ENCODE results near the gene PDZD4. TPM values are rescaled to one million over a fixed set of nuclear protein-coding genes. Genes with fewer than 3 reads are reported as not detected.

The PDZD4 gene
- total RNA-seq, 4 donors from 2014 or later = 20.0 to 48.4 (median 36.9) TPM

- no peak for TF ChIP-seq POLR2AphosphoS5 (IDR thresholded peaks at IDR 0.05)
- TF ChIP-seq, protein P1, sequence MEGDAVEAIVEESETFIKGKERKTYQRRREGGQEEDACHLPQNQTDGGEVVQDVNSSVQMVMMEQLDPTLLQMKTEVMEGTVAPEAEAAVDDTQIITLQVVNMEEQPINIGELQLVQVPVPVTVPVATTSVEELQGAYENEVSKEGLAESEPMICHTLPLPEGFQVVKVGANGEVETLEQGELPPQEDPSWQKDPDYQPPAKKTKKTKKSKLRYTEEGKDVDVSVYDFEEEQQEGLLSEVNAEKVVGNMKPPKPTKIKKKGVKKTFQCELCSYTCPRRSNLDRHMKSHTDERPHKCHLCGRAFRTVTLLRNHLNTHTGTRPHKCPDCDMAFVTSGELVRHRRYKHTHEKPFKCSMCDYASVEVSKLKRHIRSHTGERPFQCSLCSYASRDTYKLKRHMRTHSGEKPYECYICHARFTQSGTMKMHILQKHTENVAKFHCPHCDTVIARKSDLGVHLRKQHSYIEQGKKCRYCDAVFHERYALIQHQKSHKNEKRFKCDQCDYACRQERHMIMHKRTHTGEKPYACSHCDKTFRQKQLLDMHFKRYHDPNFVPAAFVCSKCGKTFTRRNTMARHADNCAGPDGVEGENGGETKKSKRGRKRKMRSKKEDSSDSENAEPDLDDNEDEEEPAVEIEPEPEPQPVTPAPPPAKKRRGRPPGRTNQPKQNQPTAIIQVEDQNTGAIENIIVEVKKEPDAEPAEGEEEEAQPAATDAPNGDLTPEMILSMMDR (IDR thresholded peaks at IDR 0.05) = no peak
- no peak for TF ChIP-seq POLR2A (IDR thresholded peaks at IDR 0.05; ENCODE audit: low read depth)
- no peak for TF ChIP-seq EP300 (IDR thresholded peaks at IDR 0.05)
- peaks cover 0 to 14% (median 0%) of the 10 kb centered on the region in 4 donors for H3K27me3 ChIP-seq
- H3K36me3 ChIP-seq = peaks cover 0 to 8% (median 0%) of the 10 kb centered on the region in 4 donors
- H3K27ac ChIP-seq (replicated peaks in 1 of 4) = no peak overlapping the region
- intact Hi-C loops (cut with DNase I) = no loop called here
- WGBS = 83% methylated on average over 18 of the region's 22 CpGs
- no peak for DNase-seq (ENCODE audit: extremely low spot score)
- H3K4me3 ChIP-seq = no peak overlapping the region
- H3K4me1 ChIP-seq = no peaks in the 10 kb centered on the region
- H3K9me3 ChIP-seq = no peaks in the 10 kb centered on the region
Observed at GRCh38 chrX:153866302-153867019, 36.1 kb upstream of the PDZD4 start.

- Histone ChIP-seq H3K9me3 (no peaks in the 10 kb centered on the region), H3K27ac (replicated peaks in 1 of 4) (no peak overlapping the region), H3K27me3 (peaks cover 0 to 6% (median 0%) of the 10 kb centered on the region in 4 donors), H3K36me3 (peaks cover 0 to 8% (median 0%) of the 10 kb centered on the region in 4 donors), H3K4me1 (no peaks in the 10 kb centered on the region), H3K4me3 (no peak overlapping the region)
- intact Hi-C loops (cut with DNase I) = no loop called here
- TF ChIP-seq EP300 (IDR thresholded peaks at IDR 0.05) (no peak), POLR2A (IDR thresholded peaks at IDR 0.05; ENCODE audit: low read depth) (no peak), POLR2AphosphoS5 (IDR thresholded peaks at IDR 0.05) (no peak)
- TF ChIP-seq, protein P1 (IDR thresholded peaks at IDR 0.05) = no peak
- WGBS = 88% methylated on average over 9 of the region's 9 CpGs
- DNase-seq (ENCODE audit: extremely low spot score) = no peak
Observed at GRCh38 chrX:153865685-153866084, 35.3 kb upstream of the PDZD4 start.

DNA sequence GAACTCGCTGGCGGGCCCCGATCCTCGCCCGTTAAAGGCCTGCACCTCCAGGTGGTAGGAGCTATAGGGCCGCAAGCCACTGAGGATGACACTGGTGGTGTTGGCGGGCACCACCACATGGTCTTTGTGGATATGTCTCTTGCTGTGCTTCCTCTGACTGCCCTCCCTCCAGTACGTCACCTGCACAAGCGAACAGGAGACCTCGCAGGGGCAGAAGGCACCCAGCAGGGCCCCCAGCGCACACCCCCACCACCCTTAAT, 34.9 kb upstream of the PDZD4 start:
- intact Hi-C loops (cut with DNase I) = no loop called here
- Histone ChIP-seq H3K27me3 (peaks cover 0 to 2% (median 0%) of the 10 kb centered on the region in 4 donors), H3K9me3 (no peaks in the 10 kb centered on the region), H3K4me1 (no peaks in the 10 kb centered on the region), H3K4me3 (no peak overlapping the region), H3K36me3 (peaks cover 0 to 8% (median 0%) of the 10 kb centered on the region in 4 donors), H3K27ac (replicated peaks in 1 of 4) (no peak overlapping the region)
- DNase-seq (ENCODE audit: extremely low spot score) = no peak
- TF ChIP-seq, protein P1 (IDR thresholded peaks at IDR 0.05) = no peak
- TF ChIP-seq EP300 (IDR thresholded peaks at IDR 0.05) (no peak), POLR2A (IDR thresholded peaks at IDR 0.05; ENCODE audit: low read depth) (no peak), POLR2AphosphoS5 (IDR thresholded peaks at IDR 0.05) (no peak)
- 94% methylated on average over 6 of the region's 11 CpGs for WGBS

GRCh38 chrX:153864561-153865320, 34.4 kb upstream of the PDZD4 start:
- no peak for DNase-seq (ENCODE audit: extremely low spot score)
- no peak for TF ChIP-seq EP300 (IDR thresholded peaks at IDR 0.05)
- TF ChIP-seq POLR2A (IDR thresholded peaks at IDR 0.05; ENCODE audit: low read depth) = no peak
- TF ChIP-seq POLR2AphosphoS5 (IDR thresholded peaks at IDR 0.05) = no peak
- TF ChIP-seq, protein P1 (IDR thresholded peaks at IDR 0.05) = no peak

More at GRCh38 chrX:153864561-153865320, 34.4 kb upstream of the PDZD4 start:
- intact Hi-C loops (cut with DNase I) = no loop called here
- no peaks in the 10 kb centered on the region for H3K9me3 ChIP-seq
- H3K4me1 ChIP-seq = no peaks in the 10 kb centered on the region
- no peaks in the 10 kb centered on the region for H3K27me3 ChIP-seq
- 80% methylated on average over 5 of the region's 30 CpGs for WGBS
- no peak overlapping the region for H3K27ac ChIP-seq (replicated peaks in 1 of 4)
- peaks cover 0 to 8% (median 0%) of the 10 kb centered on the region in 4 donors for H3K36me3 ChIP-seq
- no peak overlapping the region for H3K4me3 ChIP-seq
